Measurements from ENCODE around the gene RIMS1.

RIMS1 gene

DNA sequence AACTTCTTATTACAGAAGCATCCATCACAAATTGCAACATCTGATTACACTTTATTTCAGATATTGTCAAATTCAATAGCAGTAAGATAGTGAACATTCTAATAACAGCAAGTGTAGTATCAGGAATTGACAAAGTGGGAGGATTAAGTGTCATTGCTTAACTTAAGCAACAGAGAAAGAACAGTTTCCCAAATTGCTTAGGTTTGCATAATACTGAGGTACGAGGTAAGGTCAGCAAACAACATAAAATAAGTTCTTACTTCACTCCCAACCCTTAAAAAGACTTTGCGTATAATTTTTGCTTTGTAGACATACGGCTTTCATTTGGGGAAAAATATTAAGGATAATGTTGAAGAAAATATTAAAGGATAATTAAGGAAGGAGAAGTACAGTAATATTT lies 163.0 kb downstream of the RIMS1 start:
- TF ChIP-seq, protein P1, sequence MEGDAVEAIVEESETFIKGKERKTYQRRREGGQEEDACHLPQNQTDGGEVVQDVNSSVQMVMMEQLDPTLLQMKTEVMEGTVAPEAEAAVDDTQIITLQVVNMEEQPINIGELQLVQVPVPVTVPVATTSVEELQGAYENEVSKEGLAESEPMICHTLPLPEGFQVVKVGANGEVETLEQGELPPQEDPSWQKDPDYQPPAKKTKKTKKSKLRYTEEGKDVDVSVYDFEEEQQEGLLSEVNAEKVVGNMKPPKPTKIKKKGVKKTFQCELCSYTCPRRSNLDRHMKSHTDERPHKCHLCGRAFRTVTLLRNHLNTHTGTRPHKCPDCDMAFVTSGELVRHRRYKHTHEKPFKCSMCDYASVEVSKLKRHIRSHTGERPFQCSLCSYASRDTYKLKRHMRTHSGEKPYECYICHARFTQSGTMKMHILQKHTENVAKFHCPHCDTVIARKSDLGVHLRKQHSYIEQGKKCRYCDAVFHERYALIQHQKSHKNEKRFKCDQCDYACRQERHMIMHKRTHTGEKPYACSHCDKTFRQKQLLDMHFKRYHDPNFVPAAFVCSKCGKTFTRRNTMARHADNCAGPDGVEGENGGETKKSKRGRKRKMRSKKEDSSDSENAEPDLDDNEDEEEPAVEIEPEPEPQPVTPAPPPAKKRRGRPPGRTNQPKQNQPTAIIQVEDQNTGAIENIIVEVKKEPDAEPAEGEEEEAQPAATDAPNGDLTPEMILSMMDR (IDR thresholded peaks at IDR 0.05; ENCODE audit: control extremely low read depth, extremely low read depth, low read depth, missing control alignments), result no peak
- DNase-seq (ENCODE audit: extremely low spot score), result no peak
- ChIA-PET POLR2A (no interaction called here), CTCF (no interaction called here)

DNA sequence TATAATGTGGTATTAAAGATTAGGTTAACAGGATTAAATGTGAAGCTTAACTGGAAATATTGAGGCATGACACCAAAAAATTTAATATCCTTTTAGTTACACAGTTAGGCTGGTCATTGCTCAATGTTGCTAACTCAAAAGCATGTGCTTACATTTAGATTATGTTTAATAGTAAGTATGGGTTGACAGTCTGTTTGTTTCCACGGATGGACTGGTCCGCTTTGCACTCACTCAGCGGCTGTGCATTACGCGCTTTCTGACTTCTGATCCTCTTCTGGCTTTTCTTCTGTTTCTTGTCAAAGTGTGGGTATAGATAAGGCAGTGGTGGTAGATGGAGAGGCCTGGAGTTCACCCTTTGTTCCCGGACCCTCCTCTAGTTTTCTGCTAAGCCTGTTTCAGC lies 174.9 kb downstream of the RIMS1 start:
- TF ChIP-seq, protein P1 (IDR thresholded peaks at IDR 0.05; ENCODE audit: control extremely low read depth, extremely low read depth, low read depth, missing control alignments), result no peak
- ChIA-PET POLR2A (no interaction called here), CTCF (interaction anchor here (1.1 to 2.2 kb wide), 3 partner anchors 11 to 25 kb away, joined by 3 to 5 read pairs (median 3); no protein-coding TSS in a partner anchor)
- no peak for DNase-seq (ENCODE audit: extremely low spot score)

DNA sequence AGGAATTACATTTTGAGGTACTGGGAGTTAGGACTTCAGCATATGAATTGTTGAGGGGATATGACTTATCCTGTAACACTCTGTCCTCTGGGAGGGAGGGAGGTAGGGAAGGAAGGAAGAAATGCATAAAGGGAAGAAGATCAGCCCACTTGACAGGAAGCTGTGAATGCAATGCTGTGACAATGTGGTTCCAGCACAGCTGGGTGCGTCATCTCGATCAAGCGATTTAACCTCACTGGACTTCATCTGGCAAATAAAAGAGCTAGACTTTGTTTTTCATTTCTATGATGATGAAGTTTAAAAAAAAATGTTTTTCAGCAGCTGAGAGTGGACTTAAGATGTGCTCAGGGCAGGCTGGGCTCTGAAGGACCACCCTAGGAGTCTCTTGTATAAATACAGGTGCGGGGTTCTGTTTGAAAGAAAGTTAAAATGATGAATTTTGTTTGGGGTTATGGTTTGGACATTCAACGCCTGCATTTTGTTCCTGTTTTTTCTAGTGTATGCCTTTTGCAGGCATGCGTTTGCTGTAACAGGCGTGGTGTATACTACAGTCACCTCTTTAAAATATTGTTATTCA lies 178.1 kb downstream of the RIMS1 start:
- ChIA-PET POLR2A (no interaction called here), CTCF (no interaction called here)
- TF ChIP-seq, protein P1 (IDR thresholded peaks at IDR 0.05; ENCODE audit: control extremely low read depth, extremely low read depth, low read depth, missing control alignments), result no peak
- no peak for DNase-seq (ENCODE audit: extremely low spot score)

DNA sequence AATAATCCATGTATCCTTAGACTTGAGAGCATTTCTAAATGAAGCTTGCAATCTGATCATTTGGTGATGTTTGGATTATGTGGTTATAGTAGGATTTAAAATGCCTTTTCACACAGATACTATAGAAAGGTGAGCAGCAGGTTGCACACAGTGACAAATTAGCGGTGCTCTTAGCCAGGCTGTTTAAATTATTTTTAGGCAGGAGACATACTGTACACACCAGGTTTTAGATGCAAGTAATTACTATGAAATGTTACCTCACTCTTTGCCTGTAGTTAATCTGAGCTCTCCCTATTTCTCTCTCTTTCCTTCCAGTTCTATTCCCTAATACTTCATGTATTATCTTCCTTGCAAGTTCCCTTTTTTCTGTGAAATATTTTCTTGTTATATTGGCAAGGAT lies 191.7 kb downstream of the RIMS1 start:
- no peak for DNase-seq (ENCODE audit: extremely low spot score)
- TF ChIP-seq, protein P1 (IDR thresholded peaks at IDR 0.05; ENCODE audit: control extremely low read depth, extremely low read depth, low read depth, missing control alignments), result no peak
- CTCF ChIA-PET, result interaction anchor here (1.2 to 2.3 kb wide), 3 partner anchors 8 to 31 kb away, joined by 4 to 8 read pairs (median 5); no protein-coding TSS in a partner anchor
- POLR2A ChIA-PET, result no interaction called here

DNA sequence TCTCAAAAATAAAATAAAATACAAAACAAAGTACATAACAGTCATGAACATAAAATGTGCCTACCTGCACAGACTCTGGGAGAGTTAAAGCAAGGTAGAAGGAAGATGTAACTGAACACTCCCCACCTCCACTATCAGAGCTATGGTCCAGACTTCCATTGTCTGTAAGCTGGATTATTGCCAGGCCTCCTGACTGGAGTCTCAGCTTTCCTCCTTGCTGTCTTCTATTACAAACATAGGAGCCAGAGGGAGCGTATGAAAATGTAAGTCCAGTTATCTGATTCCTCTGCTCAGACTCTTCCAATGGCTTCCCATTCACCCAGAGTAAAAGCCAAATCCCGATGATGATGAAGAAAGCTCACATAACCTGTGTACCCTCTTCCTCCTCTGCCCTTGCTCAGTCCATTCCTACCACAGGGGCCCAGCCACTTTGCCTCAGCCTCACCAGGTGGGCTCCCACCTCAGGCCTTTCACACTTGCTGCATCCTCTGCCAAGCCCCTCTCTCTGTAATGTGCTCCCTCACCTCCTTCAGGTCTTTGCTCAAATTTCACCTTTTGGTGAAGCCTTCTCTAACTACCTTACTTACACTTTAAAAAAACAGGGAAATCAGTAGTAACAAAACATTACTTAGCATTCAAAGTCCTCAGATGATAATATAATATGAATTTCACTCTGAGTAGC lies 194.1 kb downstream of the RIMS1 start:
- ChIA-PET CTCF (interaction anchor here (0.7 to 1.6 kb wide), 2 partner anchors 546 to 548 kb away, joined by 3 to 5 read pairs; no protein-coding TSS in a partner anchor), POLR2A (no interaction called here)
- TF ChIP-seq, protein P1 (IDR thresholded peaks at IDR 0.05; ENCODE audit: control extremely low read depth, extremely low read depth, low read depth, missing control alignments), result no peak
- no peak for DNase-seq (ENCODE audit: extremely low spot score)

DNA sequence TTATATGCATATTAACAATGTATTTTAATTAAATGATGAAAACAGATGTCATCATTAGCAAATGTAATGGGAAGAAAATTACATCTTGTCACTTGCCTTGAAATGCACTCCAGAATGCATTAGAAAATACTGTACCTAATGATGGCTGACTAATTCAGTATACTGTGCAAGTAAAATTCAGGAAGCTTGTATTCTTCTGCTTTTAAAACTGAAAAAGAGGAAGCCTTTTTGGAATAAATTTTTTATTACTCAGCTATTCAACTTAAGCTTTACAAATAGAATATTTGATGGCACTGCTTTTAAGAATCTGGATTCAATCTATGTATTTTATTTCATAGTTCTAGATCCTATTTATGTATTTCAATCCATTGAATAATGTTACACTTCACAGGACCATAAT lies 195.5 kb downstream of the RIMS1 start:
- ChIA-PET CTCF (interaction anchor here (1.2 to 1.3 kb wide), 2 partner anchors 10 to 545 kb away, joined by 3 read pairs; no protein-coding TSS in a partner anchor), POLR2A (no interaction called here)
- DNase-seq (ENCODE audit: extremely low spot score), result no peak
- TF ChIP-seq, protein P1 (IDR thresholded peaks at IDR 0.05; ENCODE audit: control extremely low read depth, extremely low read depth, low read depth, missing control alignments), result no peak

Measured in GM10248 (cell line).